Activated effector memory CD4-positive, alpha-beta T cell treated with Interleukin-2 at 50 U/mL for 16 hours (primary cell): ENCODE measurements around the gene CNOT2.
A peak's percentile ranks its signal among the peaks of the same experiment; 100 is the strongest.

Experiments used
- DNase-seq: peaks from one replicate; pipeline ENCODE4 v3.0.0-alpha.2; 2020

CNOT2 gene, protein sequence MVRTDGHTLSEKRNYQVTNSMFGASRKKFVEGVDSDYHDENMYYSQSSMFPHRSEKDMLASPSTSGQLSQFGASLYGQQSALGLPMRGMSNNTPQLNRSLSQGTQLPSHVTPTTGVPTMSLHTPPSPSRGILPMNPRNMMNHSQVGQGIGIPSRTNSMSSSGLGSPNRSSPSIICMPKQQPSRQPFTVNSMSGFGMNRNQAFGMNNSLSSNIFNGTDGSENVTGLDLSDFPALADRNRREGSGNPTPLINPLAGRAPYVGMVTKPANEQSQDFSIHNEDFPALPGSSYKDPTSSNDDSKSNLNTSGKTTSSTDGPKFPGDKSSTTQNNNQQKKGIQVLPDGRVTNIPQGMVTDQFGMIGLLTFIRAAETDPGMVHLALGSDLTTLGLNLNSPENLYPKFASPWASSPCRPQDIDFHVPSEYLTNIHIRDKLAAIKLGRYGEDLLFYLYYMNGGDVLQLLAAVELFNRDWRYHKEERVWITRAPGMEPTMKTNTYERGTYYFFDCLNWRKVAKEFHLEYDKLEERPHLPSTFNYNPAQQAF

GRCh38 chr12:70242695-70243509 lies at the start of gene CNOT2:
TSS of gene CNOT2 (plus strand) at chr12:70243433. CDS start at chr12:70278227, 34,794 bp downstream.
- DNase-seq = peak; percentile 83

GRCh38 chr12:70194076-70194475 lies 49.2 kb upstream of the CNOT2 start:
- no peak for DNase-seq

DNA sequence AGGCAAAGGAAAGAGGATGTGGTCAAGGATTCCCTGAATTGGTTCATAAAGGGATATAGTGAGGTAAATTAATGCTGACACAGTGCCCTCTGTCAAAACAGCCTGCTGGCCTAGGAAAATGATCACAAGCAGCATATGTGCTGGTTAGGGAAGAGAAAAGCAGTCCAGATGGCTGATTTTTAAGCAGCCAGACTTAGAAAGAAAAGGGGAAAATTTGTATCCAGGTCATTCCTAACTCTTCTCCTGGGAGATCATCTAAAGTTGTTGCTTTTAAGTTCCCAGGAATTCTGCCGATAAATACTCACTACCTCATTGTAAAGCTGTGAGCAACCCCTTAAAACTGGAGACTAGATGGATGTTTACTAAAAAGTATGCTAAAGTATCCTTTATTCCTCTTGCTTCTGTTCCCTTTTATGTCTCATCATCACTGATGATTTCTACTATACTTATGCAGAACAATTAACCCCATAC lies 46.4 kb upstream of the CNOT2 start:
- no peak for DNase-seq

GRCh38 chr12:70197345-70197744 lies 45.9 kb upstream of the CNOT2 start:
- DNase-seq = no peak

- DNase-seq = no peak
Observed at GRCh38 chr12:70213707-70214106, 29.5 kb upstream of the CNOT2 start.

DNA sequence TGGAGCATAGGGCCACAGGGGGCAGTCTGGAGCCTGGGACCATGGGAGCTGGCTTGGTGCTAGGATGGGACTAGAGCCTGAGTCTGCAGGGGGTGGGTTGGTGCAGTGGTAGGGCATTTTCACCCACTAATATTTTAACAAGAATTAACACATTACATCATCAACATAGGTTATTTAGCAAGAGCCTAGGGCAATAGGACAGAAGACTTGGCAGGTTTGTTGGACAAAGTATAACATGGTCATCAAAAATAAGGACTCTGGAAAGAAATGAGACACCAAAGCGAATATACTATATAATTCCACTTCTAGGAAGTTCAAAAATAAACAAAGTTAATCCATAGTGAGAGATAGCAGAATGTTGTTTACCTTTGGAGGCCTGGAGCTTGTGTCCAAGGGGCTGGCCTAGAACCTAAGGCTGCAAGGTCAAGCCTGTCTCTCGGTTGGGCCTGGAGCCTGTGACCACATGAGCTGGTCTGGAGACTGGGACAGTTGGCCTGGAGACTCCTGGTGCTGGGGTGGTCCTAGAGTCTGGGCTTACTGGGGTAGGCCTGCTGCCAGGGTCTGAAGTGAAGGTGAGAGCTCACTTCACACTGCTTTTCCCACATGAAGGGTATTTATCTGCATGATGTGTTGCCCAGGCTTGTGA lies 28.1 kb upstream of the CNOT2 start:
- no peak for DNase-seq

- DNase-seq = no peak
Observed at GRCh38 chr12:70217416-70217815, 25.8 kb upstream of the CNOT2 start.

- no peak for DNase-seq
Observed at GRCh38 chr12:70221626-70222025, 21.6 kb upstream of the CNOT2 start.

GRCh38 chr12:70227911-70228310 lies 15.3 kb upstream of the CNOT2 start:
- DNase-seq = no peak

DNA sequence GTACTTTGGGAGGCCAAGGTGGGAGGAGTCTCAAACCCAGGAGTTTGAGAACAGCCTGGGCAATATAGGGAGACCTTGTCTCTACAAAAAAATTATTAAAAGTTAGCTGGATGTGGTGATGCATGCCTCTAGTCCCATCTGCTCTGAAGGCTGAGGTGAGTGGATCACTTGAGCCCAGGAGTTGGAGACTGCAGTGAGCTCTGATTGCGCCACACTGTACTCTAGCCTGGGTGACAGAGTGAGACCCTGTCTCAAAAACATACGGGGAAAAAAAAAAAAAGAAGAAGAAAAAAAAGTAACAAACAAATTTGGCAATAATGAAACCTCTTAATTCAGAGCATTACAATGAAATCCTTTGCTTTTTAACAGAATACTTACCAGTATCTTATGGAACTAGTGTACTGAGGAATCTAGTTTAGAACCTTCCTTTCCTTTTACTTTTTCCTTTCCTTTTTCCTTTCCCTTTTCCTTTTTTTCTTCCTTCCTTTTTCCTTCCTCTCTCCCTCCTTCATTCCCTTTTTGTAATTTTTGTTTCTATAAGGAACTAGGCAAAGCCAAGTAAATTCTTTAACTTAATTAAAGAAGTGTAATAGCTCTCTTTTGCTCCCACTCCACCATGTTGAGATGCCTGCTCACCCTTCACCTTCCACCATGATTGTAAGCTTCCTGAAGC lies 12.2 kb upstream of the CNOT2 start:
- DNase-seq = no peak

DNA sequence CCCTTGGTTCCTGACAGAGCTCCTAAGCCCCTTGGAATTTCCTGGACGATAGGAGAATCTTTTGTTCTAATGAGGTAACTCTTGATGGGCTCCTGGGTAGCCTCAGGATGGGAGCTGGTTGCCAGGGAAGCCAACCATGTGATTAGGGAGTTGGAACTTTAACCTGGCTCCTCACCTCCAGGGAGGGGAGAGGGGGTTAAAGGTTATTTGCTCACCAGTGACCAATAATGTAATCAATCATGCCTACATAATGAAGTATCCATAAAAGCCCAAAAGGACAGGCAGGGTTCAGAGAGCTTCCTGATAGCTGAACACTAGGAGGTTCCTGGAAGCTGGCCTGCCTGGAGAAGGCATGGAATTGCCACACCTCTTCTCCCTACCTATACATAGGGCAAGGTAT lies 6.2 kb upstream of the CNOT2 start:
- DNase-seq = no peak

DNA sequence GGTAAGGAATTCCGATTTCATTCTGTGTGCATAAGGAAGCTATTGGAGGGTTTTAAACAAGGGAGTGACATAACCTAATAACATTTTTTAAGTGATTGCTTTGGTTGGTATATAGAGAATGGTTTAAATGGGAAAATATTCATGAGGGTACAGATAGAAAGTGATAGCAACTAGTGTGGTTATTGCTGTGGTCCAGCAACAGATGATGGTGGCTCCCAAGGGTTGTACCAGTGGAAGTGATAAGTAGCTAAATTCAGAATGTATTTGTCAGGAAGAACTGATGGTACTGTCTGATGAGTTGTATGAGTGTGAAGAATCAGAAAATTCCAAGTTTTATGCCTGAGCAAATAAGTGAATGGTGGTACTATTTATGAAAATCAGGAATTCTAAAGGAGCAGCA lies 2.6 kb upstream of the CNOT2 start:
- no peak for DNase-seq

GRCh38 chr12:70241845-70242244 lies 1.4 kb upstream of the CNOT2 start:
- DNase-seq = no peak

DNA sequence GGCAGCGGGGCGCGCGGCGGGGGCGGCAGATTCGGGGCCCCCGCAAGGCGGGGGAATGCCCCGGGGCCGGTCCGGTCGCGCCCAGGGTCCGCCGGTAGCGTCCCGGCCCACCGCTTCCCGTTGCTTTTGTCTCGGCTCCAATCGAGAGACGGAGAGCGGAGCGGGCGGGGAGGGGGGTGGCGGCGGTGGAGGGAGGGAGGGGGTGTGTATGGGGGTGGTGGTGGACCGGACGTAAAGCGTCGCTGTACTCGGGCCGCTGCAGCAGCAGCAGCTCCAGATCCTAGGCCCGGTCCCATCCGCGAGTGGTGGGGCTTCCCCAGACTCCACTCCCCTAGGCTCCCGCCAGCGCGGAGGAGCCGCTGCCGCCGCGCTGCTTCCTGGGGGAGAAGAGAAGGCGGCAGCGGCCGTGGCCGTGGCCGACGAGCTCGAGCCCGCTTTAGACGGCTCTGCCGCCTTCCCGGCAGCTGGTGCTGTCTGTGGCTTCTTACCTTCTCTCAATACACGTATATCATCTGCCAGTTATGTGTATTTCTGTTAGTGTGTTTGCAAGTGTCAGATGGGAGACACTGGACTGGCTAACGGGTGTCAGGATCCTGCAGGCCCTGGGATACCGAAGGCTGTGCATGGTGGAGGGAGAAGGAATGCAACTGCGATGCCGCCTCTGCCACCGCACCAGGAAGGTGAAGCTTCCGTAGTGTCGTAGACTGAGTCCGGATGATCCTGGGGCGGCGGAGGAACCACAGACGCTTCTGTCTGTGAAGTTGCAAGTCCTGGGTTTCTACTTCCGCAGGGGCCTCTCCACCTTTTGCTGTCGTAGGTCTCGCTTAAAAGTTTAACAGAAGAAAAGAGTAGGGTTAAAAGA lies 508 bp downstream of the CNOT2 start:
- peak; percentile 63 for DNase-seq

DNA sequence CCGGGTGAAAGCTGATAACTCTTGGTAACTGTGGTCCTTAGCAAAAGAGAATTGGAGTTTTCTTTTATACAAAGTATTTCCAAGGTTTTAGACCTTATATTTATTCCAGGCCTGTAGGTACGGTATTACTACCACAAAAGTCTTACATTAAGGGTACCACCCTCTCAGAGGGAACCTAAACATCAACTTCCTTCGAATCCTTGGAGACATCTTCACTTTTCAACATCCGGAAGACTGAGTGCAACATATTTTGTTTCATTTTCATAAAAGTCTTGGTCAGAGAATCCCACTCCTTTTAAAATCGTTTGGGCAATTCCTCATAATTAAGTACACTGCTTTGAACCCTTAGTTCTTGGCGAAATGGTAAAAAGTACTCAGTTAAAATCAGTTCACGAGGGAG lies 1.2 kb downstream of the CNOT2 start:
- DNase-seq = no peak

- DNase-seq = no peak
Observed at GRCh38 chr12:70245458-70245857, 2.2 kb downstream of the CNOT2 start.

GRCh38 chr12:70246580-70246979 lies 3.3 kb downstream of the CNOT2 start:
- no peak for DNase-seq

DNA sequence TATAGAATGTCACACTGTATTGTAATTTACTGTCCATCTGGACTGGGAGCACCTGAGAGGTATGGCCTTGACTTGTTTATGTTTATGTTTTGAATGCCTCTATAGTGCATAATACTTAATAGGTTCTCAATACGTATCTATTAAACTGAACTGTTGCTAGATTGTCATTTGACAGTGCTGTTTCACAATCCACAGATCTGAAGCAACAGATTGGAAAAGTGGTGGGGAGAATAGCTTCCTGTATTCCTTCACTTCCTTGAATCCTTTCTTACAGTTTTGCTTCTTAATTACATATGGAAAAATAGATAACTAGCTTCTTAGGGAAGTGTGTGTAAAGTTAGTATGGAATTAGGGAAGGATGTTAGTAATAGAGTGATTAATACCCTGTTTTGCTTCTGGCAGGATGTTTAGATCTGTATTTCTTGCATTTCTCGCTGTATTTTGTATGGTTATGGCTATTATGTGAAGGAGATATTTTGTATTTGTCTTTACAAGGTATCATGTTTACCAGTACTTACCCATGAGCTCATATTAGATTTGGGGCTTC lies 4.5 kb downstream of the CNOT2 start:
- DNase-seq = no peak

GRCh38 chr12:70248876-70249275 lies 5.6 kb downstream of the CNOT2 start:
- DNase-seq = no peak

DNA sequence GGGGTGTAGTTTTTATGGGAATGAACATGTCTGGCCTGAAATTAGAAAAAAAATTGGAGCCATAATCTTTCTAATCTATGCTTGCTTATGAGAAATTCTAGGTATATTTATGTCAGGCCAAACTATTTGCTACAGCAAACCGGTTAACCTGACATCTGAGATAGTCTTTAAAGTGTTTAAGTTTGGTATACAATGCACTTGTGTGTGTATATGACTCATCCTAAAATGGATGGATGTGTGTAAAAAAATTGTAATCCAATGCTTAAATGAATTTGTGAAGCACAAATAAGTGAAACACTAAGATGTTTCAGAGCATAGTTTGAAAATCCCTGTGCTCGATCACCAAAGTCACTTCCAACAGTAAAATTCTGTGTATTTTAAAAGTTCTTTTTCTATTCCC lies 6.7 kb downstream of the CNOT2 start:
- DNase-seq = no peak

DNA sequence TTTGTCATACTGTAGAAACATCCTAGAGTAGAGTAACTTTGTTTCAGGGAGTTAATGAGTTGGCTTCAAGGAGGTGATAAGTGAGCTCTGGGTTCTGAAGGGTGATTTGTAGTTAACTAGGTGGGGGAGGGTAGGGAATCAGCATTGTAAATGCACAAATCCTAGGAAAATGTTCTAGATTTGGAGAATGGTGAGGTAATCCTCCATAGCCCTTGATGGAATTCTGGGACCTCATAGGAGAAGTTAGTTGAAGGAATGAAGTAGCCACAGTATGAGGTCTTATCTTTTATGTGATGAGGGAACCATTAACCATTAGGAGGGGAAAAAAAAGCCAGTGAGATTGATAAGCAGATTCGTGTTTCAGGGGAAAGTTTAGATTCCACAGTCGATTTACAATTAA lies 8.0 kb downstream of the CNOT2 start:
- DNase-seq = no peak
